Ovary (tissue), 3 donors: Measurements from ENCODE around the gene CASP1.

ENCODE experiments used
- CTCF ChIP-seq, 3 donors: fragments of 450-650 bp in 2 of 3; fragments of 200-600 bp in 1 of 3; IDR thresholded peaks; one replicate each; pipeline versions ENCODE4 v1.5.1 to v1.8.0; 2016 to 2022; ENCODE audit warnings: antibody characterized with exemption in 3 of 3, mild to moderate bottlenecking in 1 of 3
- POLR2A ChIP-seq: fragments of 450-650 bp; IDR thresholded peaks from one replicate; pipeline ENCODE4 v1.6.1; 2017; ENCODE audit warnings: antibody characterized with exemption, mild to moderate bottlenecking, moderate library complexity
- donor health status: DM: no; HTN: no; CAD: no.

GRCh38 chr11:105027678-105028077, 7.3 kb downstream of the CASP1 start:
- TF ChIP-seq CTCF (IDR thresholded peaks at IDR 0.05) (no peak), POLR2A (no peak)
